GM23338 (cell line): ENCODE data around the gene CUX1. TPM values are rescaled to one million over a fixed set of nuclear protein-coding genes. Genes with fewer than 3 reads are reported as not detected.

Experiments used
- ATAC-seq: fragments of 200-7000 bp; cut with Tn5 transposase; 3 replicates; pipeline ENCODE4 v1.9.1; 2020
- DNase-seq: peaks from one replicate; pipeline ENCODE4 v3.0.0-alpha.2; 2015; ENCODE audit warnings: low spot score
- H2AFZ ChIP-seq: fragments of 200-600 bp; sonication (generic); 2 replicates; pipeline ENCODE4 v1.8.0; 2016; ENCODE audit warnings: antibody characterized with exemption, mild to moderate bottlenecking, moderate library complexity
- H3F3A ChIP-seq: fragments of 200-600 bp; sonication (generic); replicated peaks from 2 replicates; pipeline ENCODE4 v1.8.0; 2017; ENCODE audit warnings: antibody characterized with exemption, mixed run types, low read depth
- H3K27ac ChIP-seq: fragments of 200-600 bp; sonication (generic); 2 replicates; pipeline ENCODE4 v1.6.1; 2016; ENCODE audit warnings: low read depth
- H3K27me3 ChIP-seq: fragments of 200-600 bp; sonication (generic); 2 replicates; pipeline ENCODE4 v1.8.0; 2016; ENCODE audit warnings: mild to moderate bottlenecking, mixed run types, moderate library complexity; ENCODE audit not compliant: insufficient read depth
- H3K36me3 ChIP-seq: fragments of 200-600 bp; sonication (generic); 2 replicates; pipeline ENCODE4 v1.8.0; 2016; ENCODE audit warnings: mild to moderate bottlenecking; ENCODE audit not compliant: insufficient read depth
- H3K4me1 ChIP-seq: fragments of 200-600 bp; sonication (generic); 2 replicates; pipeline ENCODE4 v1.8.0; 2016; ENCODE audit warnings: mild to moderate bottlenecking, moderate library complexity; ENCODE audit not compliant: insufficient read depth
- H3K4me2 ChIP-seq: fragments of 200-600 bp; sonication (generic); 2 replicates; pipeline ENCODE4 v1.7.1; 2017; ENCODE audit warnings: mixed run types
- H3K4me3 ChIP-seq: fragments of 200-600 bp; sonication (generic); 2 replicates; pipeline ENCODE4 v1.6.1; 2016; ENCODE audit warnings: mixed run types
- H3K79me2 ChIP-seq: fragments of 200-600 bp; sonication (generic); replicated peaks from 2 replicates; pipeline ENCODE4 v1.8.0; 2017; ENCODE audit warnings: mild to moderate bottlenecking; ENCODE audit not compliant: insufficient read depth
- H3K9me2 ChIP-seq: fragments of 200-600 bp; sonication (generic); 2 replicates; pipeline ENCODE4 v1.8.0; 2017; ENCODE audit not compliant: insufficient read depth
- H4K20me1 ChIP-seq: fragments of 200-600 bp; sonication (generic); replicated peaks from 2 replicates; pipeline ENCODE4 v1.8.0; 2017; ENCODE audit warnings: mild to moderate bottlenecking; ENCODE audit not compliant: insufficient read depth
- H3K27ac Mint-ChIP-seq: 2 replicates; pipeline ENCODE4 v1.8.0; 2020; ENCODE audit warnings: inconsistent platforms, mild to moderate bottlenecking, moderate library complexity, mixed read lengths
- H3K27me3 Mint-ChIP-seq: 3 replicates; pipeline ENCODE4 v1.8.0; 2022; ENCODE audit warnings: low read depth, mild to moderate bottlenecking, moderate library complexity, mixed read lengths, inconsistent platforms; ENCODE audit not compliant: insufficient read depth, poor library complexity
- H3K36me3 Mint-ChIP-seq: 3 replicates; pipeline ENCODE4 v1.8.0; 2021; ENCODE audit warnings: low read depth, mild to moderate bottlenecking, inconsistent platforms, moderate library complexity, mixed read lengths
- H3K4me1 Mint-ChIP-seq: 3 replicates; pipeline ENCODE4 v1.8.0; 2020; ENCODE audit warnings: mild to moderate bottlenecking, inconsistent platforms, mixed read lengths
- H3K4me3 Mint-ChIP-seq: 3 replicates; pipeline ENCODE4 v1.8.0; 2021; ENCODE audit warnings: moderate library complexity, mild to moderate bottlenecking, inconsistent platforms, mixed read lengths
- H3K9me3 Mint-ChIP-seq: 3 replicates; pipeline ENCODE4 v1.8.0; 2020; ENCODE audit warnings: moderate library complexity, mild to moderate bottlenecking, inconsistent platforms, mixed read lengths
- EZH2 ChIP-seq: fragments of 200-600 bp; sonication (generic); IDR thresholded peaks from one replicate; pipeline ENCODE4 v1.8.0; 2017; ENCODE audit warnings: antibody characterized with exemption, mild to moderate bottlenecking, low read depth; ENCODE audit not compliant: unreplicated experiment
- JUNB ChIP-seq: IDR thresholded peaks from one replicate; pipeline ENCODE4 v1.6.1; 2016; ENCODE audit warnings: antibody characterized with exemption; ENCODE audit not compliant: unreplicated experiment
- ZNF331 ChIP-seq: fragments of 250-450 bp; sonication (Bioruptor Pico); IDR thresholded peaks from 2 replicates; pipeline ENCODE4 v1.5.0; 2020; ENCODE audit warnings: low read depth, mild to moderate bottlenecking, moderate library complexity
- polyA plus RNA-seq: library from polyadenylated mRNA; unstranded; fragments of >200 nt; fragmentation: Nextera tagmentation; extraction: Ambion mirVana; gene quantifications from 2 replicates; pipeline ENCODE4 v1.2.1, GENCODE V29; 2016
- total RNA-seq: library from RNA; depleted of rRNA; stranded (reverse); fragments of >200 nt; shearing (Covaris generic); gene quantifications from 2 replicates; pipeline ENCODE4 v1.2.3, GENCODE V29; 2014
- TF ChIP-seq, protein P1 (sequence below): fragments of 250-450 bp; sonication (Bioruptor Pico); IDR thresholded peaks from 2 replicates; pipeline ENCODE4 v1.5.0; 2020; ENCODE audit warnings: mild to moderate bottlenecking, moderate library complexity
- TF ChIP-seq, protein P2 (sequence below): IDR thresholded peaks from one replicate; pipeline ENCODE4 v1.6.1; 2018; ENCODE audit warnings: antibody characterized with exemption; ENCODE audit not compliant: unreplicated experiment

Gene CUX1
- total and polyA plus RNA-seq, 2 experiments from 2014 or later: 49.9 to 64.0 TPM

DNA sequence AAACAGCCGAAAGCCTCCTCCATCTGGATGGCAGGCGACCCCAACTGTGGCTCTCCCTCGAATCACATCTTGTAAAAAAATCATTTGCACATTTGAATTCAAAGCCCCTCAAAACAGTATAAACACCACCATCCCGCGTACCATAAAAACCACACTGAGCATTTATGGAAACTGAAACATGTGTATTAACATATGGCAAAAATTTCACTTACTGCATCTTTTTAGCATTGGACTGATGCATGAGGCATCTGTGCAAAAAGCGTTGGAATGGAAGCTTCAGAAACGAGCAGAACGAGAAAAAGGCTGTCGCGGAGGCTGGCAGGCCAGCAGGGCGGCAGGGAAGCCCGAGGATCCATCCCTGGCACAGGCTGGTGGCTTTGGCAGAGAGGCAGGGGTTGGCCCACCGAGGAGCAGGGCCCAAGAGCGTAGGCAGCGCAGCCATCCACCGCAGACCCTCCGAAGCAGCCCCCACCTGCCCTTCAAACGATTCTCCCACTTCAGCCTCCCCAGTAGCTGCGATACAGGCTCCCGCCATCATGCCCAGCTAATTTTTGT, 39.3 kb upstream of the CUX1 start (continued):
- TF ChIP-seq, protein P1, sequence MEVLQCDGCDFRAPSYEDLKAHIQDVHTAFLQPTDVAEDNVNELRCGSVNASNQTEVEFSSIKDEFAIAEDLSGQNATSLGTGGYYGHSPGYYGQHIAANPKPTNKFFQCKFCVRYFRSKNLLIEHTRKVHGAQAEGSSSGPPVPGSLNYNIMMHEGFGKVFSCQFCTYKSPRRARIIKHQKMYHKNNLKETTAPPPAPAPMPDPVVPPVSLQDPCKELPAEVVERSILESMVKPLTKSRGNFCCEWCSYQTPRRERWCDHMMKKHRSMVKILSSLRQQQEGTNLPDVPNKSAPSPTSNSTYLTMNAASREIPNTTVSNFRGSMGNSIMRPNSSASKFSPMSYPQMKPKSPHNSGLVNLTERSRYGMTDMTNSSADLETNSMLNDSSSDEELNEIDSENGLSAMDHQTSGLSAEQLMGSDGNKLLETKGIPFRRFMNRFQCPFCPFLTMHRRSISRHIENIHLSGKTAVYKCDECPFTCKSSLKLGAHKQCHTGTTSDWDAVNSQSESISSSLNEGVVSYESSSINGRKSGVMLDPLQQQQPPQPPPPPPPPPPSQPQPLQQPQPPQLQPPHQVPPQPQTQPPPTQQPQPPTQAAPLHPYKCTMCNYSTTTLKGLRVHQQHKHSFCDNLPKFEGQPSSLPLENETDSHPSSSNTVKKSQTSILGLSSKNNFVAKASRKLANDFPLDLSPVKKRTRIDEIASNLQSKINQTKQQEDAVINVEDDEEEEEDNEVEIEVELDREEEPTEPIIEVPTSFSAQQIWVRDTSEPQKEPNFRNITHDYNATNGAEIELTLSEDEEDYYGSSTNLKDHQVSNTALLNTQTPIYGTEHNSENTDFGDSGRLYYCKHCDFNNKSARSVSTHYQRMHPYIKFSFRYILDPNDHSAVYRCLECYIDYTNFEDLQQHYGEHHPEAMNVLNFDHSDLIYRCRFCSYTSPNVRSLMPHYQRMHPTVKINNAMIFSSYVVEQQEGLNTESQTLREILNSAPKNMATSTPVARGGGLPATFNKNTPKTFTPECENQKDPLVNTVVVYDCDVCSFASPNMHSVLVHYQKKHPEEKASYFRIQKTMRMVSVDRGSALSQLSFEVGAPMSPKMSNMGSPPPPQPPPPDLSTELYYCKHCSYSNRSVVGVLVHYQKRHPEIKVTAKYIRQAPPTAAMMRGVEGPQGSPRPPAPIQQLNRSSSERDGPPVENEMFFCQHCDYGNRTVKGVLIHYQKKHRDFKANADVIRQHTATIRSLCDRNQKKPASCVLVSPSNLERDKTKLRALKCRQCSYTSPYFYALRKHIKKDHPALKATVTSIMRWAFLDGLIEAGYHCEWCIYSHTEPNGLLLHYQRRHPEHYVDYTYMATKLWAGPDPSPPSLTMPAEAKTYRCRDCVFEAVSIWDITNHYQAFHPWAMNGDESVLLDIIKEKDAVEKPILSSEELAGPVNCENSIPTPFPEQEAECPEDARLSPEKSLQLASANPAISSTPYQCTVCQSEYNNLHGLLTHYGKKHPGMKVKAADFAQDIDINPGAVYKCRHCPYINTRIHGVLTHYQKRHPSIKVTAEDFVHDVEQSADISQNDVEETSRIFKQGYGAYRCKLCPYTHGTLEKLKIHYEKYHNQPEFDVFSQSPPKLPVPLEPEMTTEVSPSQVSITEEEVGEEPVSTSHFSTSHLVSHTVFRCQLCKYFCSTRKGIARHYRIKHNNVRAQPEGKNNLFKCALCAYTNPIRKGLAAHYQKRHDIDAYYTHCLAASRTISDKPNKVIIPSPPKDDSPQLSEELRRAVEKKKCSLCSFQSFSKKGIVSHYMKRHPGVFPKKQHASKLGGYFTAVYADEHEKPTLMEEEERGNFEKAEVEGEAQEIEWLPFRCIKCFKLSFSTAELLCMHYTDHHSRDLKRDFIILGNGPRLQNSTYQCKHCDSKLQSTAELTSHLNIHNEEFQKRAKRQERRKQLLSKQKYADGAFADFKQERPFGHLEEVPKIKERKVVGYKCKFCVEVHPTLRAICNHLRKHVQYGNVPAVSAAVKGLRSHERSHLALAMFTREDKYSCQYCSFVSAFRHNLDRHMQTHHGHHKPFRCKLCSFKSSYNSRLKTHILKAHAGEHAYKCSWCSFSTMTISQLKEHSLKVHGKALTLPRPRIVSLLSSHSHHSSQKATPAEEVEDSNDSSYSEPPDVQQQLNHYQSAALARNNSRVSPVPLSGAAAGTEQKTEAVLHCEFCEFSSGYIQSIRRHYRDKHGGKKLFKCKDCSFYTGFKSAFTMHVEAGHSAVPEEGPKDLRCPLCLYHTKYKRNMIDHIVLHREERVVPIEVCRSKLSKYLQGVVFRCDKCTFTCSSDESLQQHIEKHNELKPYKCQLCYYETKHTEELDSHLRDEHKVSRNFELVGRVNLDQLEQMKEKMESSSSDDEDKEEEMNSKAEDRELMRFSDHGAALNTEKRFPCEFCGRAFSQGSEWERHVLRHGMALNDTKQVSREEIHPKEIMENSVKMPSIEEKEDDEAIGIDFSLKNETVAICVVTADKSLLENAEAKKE: no peak
- TF ChIP-seq EZH2 (no peak), JUNB (no peak), ZNF331 (CRISPR knock-in tag) (no peak)

DNA sequence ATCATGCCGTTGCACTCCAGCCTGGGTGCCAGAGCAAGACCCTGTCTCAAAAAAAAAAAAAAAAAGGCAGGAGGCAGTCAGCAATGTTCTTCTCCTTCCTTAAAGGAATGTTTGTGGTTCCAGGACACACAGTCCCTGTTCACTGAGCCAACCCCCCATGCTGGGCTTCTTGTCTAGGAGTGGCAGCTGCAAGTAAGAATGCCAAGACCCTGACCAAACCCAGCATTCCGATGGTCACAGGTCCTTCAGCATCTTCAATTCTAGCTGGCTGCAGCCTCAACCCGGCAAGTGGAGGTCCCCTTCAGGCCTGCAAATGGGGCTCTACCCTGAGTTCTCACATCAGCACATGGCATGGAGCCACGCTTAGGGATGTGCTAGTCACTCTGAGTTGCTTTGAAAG, 38.2 kb upstream of the CUX1 start:
- no peaks in the 10 kb centered on the region for H3K9me2 ChIP-seq
- H3K4me1 ChIP-seq: no peaks in the 10 kb centered on the region
- H3K4me3 ChIP-seq: no peak overlapping the region
- Mint-ChIP-seq H3K9me3 (no peaks in the 10 kb centered on the region), H3K27ac (no peak overlapping the region), H3K4me3 (no peak overlapping the region), H3K27me3 (peaks cover 6% of the 10 kb centered on the region), H3K36me3 (no peaks in the 10 kb centered on the region), H3K4me1 (peaks cover 5% of the 10 kb centered on the region; the same call in 2 of the 3 replicates)
- no peaks in the 10 kb centered on the region for H3K79me2 ChIP-seq
- no peaks in the 10 kb centered on the region for H3K27me3 ChIP-seq
- no peak overlapping the region for H2AFZ ChIP-seq
- no peaks in the 10 kb centered on the region for H3K36me3 ChIP-seq
- ATAC-seq: no peak
- TF ChIP-seq, protein P2, sequence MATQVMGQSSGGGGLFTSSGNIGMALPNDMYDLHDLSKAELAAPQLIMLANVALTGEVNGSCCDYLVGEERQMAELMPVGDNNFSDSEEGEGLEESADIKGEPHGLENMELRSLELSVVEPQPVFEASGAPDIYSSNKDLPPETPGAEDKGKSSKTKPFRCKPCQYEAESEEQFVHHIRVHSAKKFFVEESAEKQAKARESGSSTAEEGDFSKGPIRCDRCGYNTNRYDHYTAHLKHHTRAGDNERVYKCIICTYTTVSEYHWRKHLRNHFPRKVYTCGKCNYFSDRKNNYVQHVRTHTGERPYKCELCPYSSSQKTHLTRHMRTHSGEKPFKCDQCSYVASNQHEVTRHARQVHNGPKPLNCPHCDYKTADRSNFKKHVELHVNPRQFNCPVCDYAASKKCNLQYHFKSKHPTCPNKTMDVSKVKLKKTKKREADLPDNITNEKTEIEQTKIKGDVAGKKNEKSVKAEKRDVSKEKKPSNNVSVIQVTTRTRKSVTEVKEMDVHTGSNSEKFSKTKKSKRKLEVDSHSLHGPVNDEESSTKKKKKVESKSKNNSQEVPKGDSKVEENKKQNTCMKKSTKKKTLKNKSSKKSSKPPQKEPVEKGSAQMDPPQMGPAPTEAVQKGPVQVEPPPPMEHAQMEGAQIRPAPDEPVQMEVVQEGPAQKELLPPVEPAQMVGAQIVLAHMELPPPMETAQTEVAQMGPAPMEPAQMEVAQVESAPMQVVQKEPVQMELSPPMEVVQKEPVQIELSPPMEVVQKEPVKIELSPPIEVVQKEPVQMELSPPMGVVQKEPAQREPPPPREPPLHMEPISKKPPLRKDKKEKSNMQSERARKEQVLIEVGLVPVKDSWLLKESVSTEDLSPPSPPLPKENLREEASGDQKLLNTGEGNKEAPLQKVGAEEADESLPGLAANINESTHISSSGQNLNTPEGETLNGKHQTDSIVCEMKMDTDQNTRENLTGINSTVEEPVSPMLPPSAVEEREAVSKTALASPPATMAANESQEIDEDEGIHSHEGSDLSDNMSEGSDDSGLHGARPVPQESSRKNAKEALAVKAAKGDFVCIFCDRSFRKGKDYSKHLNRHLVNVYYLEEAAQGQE: no peak
- H3K4me2 ChIP-seq: no peak overlapping the region
- no peaks in the 10 kb centered on the region for H4K20me1 ChIP-seq
- DNase-seq: no peak
- no peaks in the 10 kb centered on the region for H3F3A ChIP-seq
- H3K27ac ChIP-seq: no peak overlapping the region
